A549 treated with AZD2906 at 1 μM for 4 hours (cell line): ENCODE measurements around the gene SENP3. TPM values are rescaled to one million over a fixed set of nuclear protein-coding genes. Genes with fewer than 3 reads are reported as not detected.

ENCODE experiments used
- total RNA-seq: library from RNA; stranded (reverse); fragments of 200-300 nt; extraction: Qiagen RNA extraction; gene quantifications from 5 replicates; pipeline ENCODE4 v1.2.3, GENCODE V29; 2022

Gene SENP3
- 84.9 to 95.8 TPM (median 95.7 TPM) in 5 replicates for total RNA-seq

DNA sequence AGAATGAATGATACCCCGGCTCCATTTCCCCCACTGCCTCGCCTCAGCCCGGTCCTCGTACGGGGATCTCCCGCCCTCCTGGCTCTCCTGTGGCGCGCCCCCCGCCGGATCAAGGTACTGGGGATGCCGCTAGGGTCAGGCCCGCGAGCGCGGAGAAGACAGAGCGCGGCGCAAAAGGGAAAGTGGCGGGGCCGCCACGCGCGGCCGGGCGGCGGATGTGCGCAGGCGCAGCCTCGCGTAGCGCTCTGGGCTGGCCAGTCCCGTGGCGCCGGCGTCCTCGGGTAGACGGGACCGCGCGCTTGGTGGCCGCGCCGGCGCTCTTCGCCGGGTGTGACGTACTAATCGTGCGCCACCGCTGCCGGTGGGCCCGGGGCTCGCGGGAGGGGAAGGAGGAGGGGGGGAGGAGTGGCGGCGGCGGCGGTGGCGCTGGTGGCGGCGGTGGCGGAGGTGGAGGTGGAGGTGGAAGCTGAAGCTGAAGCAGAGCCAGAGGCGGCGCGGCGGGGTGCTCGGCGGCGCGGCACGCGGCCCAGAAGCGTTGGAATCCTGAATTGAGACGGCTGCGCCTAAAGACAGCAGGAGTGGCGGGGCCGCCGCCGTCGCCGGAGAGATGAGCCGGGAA, at the start of gene SENP3:
Gene SENP3 (plus strand): TSS at position 331 of the 619 bp plus-strand sequence. CDS start 1,158 bp downstream, outside the sequence.

DNA sequence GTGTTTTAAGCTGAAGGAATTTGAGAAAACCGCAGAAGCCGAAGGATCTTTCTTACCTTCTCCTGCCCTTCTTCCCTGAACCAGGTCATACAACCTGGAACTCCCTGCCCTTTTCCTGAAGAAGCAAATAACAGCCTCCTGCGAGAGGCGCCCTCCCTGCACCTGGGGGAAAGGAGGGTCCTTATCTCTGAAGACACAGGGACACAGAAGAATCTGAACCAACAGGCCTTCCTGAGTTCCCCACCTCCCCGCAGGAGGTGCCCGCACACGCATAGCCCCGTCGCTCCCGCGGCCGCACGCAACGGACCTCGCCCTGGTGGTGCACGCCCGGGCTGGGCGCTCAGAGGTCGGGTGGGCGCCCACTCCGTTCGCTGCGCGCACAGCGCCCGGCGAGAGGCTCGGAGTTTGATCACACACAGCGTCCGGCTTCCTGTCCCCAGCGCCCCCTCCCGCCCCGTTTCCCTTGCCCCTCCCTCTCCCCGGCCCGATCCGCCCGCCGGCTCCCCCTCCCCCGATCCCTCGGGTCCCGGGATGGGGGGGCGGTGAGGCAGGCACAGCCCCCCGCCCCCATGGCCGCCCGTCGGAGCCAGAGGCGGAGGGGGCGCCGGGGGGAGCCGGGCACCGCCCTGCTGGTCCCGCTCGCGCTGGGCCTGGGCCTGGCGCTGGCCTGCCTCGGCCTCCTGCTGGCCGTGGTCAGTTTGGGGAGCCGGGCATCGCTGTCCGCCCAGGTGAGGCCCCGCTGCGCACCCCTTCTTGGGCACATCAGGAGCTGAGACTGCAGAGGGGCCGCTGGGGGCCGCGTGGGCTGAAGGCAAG, 12.9 kb upstream of the SENP3 start, which contains the start of gene TNFSF12:
Gene TNFSF12 (plus strand): TSS at position 474 of the 816 bp plus-strand sequence. CDS start 96 bp downstream, at position 570.

DNA sequence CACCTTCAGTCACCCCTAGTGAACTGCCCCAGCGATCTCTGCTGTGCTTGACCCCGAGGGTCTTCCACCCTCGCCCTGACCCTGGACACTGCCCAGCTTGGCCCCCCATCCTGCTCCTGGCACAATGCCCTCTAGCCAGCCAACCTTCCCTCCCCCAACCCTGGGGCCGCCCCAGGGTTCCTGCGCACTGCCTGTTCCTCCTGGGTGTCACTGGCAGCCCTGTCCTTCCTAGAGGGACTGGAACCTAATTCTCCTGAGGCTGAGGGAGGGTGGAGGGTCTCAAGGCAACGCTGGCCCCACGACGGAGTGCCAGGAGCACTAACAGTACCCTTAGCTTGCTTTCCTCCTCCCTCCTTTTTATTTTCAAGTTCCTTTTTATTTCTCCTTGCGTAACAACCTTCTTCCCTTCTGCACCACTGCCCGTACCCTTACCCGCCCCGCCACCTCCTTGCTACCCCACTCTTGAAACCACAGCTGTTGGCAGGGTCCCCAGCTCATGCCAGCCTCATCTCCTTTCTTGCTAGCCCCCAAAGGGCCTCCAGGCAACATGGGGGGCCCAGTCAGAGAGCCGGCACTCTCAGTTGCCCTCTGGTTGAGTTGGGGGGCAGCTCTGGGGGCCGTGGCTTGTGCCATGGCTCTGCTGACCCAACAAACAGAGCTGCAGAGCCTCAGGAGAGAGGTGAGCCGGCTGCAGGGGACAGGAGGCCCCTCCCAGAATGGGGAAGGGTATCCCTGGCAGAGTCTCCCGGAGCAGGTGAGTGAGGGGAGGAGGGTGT, 3.0 kb upstream of the SENP3 start, which contains the start of gene TNFSF13:
Gene TNFSF13 (plus strand): TSS at position 207 of the 776 bp plus-strand sequence. CDS start 290 bp downstream, at position 497.

DNA sequence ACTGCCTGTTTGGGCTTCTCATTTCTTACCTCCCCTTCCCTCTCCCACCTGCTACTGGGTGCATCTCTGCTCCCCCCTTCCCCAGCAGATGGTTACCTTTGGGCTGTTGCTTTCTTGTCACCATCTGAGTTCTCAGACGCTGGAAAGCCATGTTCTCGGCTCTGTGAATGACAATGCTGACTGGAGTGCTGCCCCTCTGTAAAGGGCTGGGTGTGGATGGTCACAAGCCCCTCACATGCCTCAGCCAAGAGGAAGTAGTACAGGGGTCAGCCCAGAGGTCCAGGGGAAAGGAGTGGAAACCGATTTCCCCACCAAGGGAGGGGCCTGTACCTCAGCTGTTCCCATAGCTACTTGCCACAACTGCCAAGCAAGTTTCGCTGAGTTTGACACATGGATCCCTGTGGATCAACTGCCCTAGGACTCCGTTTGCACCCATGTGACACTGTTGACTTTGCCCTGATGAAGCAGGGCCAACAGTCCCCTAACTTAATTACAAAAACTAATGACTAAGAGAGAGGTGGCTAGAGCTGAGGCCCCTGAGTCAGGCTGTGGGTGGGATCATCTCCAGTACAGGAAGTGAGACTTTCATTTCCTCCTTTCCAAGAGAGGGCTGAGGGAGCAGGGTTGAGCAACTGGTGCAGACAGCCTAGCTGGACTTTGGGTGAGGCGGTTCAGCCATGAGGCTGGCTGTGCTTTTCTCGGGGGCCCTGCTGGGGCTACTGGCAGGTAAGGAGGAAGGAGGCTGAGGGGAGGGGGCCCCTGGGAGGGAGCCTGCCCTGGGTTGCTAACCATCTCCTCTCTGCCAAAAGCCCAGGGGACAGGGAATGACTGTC, 17.5 kb downstream of the SENP3 start, which contains the start of gene CD68:
Gene CD68 (plus strand): TSS at position 638 of the 833 bp plus-strand sequence. CDS start 40 bp downstream, at position 678.

DNA sequence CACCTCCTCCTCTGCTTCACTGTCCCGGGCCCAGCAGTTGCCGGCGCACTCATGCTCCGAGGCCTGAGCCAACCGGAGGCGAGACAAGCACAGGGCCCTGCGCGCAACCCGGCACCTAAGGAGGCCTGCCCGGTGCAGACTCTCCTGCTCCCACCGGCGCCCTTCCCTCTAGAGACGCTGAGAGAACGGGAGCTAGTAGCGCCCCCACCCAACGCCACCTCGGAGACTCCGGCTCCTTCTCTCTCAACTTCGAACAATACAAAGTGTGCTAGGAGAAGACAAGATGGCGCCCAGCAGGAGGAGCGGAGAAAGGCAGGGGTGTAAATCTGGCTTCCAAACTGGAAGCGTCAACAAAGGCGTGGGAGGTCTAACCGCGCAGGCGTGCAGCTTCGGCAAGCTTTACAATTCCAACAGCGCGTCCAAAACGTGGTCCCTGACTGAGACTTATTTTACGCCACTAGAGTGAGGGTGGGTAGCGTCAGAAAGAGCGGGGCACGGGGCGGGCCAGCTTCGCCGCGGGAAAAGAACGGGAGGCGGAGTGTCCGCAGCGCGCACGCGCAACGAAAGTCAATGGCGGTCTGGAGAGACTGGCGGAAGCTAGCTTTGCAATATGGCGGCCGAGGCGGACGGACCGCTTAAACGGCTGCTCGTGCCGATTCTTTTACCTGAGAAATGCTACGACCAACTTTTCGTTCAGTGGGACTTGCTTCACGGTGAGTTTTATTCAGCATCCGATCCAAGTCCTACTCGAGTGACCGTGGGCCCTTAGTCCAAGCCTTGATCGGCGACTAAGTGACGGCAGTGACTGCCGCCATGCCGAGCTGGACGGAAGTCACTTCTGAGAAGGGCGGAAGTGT, 21.8 kb downstream of the SENP3 start, which contains the start of gene MPDU1:
Gene MPDU1 (plus strand): TSS at position 600 of the 857 bp plus-strand sequence. CDS start 11 bp downstream, at position 611.

DNA sequence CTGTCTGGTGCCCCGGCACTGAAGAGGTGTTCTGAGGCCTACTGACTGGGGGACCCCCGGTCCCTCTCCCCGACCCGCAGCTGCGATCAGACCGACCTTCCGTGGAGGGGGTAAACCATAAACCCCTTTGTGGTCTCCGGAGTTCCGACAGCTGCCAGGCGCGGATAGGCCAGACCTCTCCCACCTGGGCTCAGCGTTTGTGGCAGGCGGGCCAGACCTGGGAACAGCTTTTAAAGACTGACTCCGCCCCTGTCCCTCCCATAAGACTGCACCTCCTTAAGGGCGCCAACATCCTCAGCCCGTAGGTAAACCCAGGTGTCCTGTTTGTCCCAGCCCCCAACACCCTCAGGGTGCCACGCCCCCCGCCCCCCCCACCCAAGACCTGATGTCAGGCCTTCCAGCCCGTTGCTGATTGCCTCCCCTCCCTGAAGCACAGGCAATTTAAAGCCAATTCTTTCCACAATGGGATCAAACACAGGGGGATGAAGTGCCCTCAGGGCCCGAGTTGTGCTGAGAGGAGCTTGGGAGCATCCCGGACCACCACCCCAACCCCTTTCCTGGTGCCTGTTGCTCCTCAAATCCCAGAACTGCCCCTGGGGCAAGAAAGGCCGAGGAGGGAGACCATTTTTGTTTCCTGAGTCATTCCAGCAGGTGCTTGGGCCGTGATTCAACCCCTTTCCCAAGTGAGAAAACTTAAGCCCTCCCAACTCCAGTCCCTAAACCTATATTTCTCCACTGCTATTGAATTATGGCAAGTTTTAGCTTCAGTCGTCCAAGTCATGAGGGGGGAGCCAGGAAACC, 28.4 kb downstream of the SENP3 start, which contains the start of gene SOX15:
Gene SOX15 (minus strand): TSS at position 204 of the 801 bp plus-strand sequence. CDS start 418 bp downstream, outside the sequence.

DNA sequence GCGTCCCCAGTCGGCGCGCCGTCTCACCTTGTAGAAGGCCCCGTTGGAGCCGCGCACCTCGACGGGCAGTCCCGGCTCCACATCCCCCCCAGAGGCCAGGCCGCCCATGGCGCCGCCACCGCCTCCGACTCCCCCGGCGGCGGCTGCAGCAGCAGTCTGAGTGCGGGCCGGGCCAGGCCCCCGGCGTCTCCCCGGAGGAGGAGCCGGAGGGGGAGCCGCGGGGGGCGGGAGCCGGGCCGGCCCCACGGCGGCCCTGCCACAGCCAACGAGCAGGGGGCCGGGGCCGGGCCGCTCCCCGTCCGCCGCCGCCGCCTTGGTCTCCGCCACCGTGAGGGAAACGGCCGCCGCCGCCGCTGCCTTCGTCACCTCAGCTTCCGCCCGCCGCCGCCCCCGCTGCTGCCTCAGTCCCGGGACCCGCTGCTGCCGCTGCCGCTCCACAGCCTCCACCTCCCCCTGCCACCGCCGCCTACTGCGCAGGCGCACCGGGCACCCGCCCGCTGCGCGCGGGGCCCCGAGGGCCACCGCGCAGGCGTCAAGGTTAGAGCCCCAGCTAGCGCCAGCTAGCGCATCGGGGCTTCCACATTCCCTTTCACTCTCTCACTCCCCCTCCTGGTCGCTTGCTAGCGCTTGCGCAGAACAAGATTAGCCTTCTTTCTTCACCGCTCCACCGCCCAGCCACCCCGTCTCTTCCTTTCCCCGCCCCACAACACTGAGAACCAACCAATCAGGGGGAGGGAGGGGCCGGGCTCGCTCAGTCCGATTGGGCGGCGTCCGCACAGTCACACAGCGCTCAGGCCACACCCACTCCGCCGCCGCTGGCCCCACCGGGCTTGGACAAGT, 52.9 kb downstream of the SENP3 start, which contains the start of gene FXR2:
Gene FXR2 (minus strand): TSS at position 473 of the 840 bp plus-strand sequence. CDS start 365 bp downstream, at position 108.

Other genes with a start within 250 kb of the SENP3 start
- 81.4 to 100 TPM (median 97.9 TPM) in 5 replicates for gene GPS2, start 246.6 kb upstream of the SENP3 start, total RNA-seq
- gene NEURL4, start 232.6 kb upstream of the SENP3 start, total RNA-seq: 23.0 to 36.7 TPM (median 28.7 TPM) in 5 replicates
- 2.4 to 5.7 TPM (median 4.0 TPM) in 5 replicates for gene ACAP1, start 225.4 kb upstream of the SENP3 start, total RNA-seq
- 11.3 to 13.7 TPM (median 12.5 TPM) in 5 replicates for gene KCTD11, start 209.8 kb upstream of the SENP3 start, total RNA-seq
- gene TMEM95, start 206.8 kb upstream of the SENP3 start, total RNA-seq: not detected in 5 replicates
- 1.3 to 1.6 TPM (median 1.5 TPM) in 5 replicates for gene TNK1, start 180.8 kb upstream of the SENP3 start, total RNA-seq
- 38.6 to 48.9 TPM (median 44.7 TPM) in 5 replicates for gene PLSCR3, start 167.4 kb upstream of the SENP3 start, total RNA-seq
- gene TMEM256, start 157.8 kb upstream of the SENP3 start, total RNA-seq: 180 to 224 TPM (median 215 TPM) in 5 replicates
- gene NLGN2, start 154.1 kb upstream of the SENP3 start, total RNA-seq: 13.3 to 17.6 TPM (median 17.1 TPM) in 5 replicates
- gene SPEM1, start 141.6 kb upstream of the SENP3 start, total RNA-seq: 0.06 to 0.13 TPM in 2 of 5 replicates, not detected in the others
- gene SPEM2, start 136.3 kb upstream of the SENP3 start, total RNA-seq: 0.03 to 0.07 TPM (median 0.06 TPM) in 3 of 5 replicates, not detected in the others
- gene SPEM3, start 133.1 kb upstream of the SENP3 start, total RNA-seq: 0.02 to 0.03 TPM (median 0.02 TPM) in 3 of 5 replicates, not detected in the others
- 10.8 to 13.9 TPM (median 13.3 TPM) in 5 replicates for gene TMEM102, start 126.5 kb upstream of the SENP3 start, total RNA-seq
- gene FGF11, start 122.4 kb upstream of the SENP3 start, total RNA-seq: 0.76 to 1.2 TPM (median 0.85 TPM) in 5 replicates
- 8.0 to 11.6 TPM (median 10.2 TPM) in 5 replicates for gene CHRNB1, start 116.9 kb upstream of the SENP3 start, total RNA-seq
- 21.0 to 25.5 TPM (median 24.1 TPM) in 5 replicates for gene ZBTB4, start 82.3 kb upstream of the SENP3 start, total RNA-seq
- not detected in 5 replicates for gene SLC35G6, start 80.5 kb upstream of the SENP3 start, total RNA-seq
- 72.5 to 86.2 TPM (median 79.8 TPM) in 5 replicates for gene POLR2A, start 77.6 kb upstream of the SENP3 start, total RNA-seq
- 8.2 to 13.3 TPM (median 13.0 TPM) in 5 replicates for gene TNFSF12, start 12.9 kb upstream of the SENP3 start, total RNA-seq
- gene TNFSF13, start 3.2 kb upstream of the SENP3 start, total RNA-seq: 0.49 to 1.1 TPM (median 0.68 TPM) in 5 replicates
- 27.0 to 34.4 TPM (median 31.4 TPM) in 5 replicates for gene CD68, start 17.7 kb downstream of the SENP3 start, total RNA-seq
- 111 to 143 TPM (median 116 TPM) in 5 replicates for gene MPDU1, start 21.9 kb downstream of the SENP3 start, total RNA-seq
- gene SOX15, start 28.2 kb downstream of the SENP3 start, total RNA-seq: 0.16 to 0.52 TPM (median 0.31 TPM) in 5 replicates
- 47.5 to 56.4 TPM (median 54.2 TPM) in 5 replicates for gene FXR2, start 53.0 kb downstream of the SENP3 start, total RNA-seq
- gene SAT2, start 65.9 kb downstream of the SENP3 start, total RNA-seq: 60.3 to 85.9 TPM (median 73.8 TPM) in 5 replicates
- 0.45 to 0.90 TPM (median 0.73 TPM) in 5 replicates for gene SHBG, start 68.2 kb downstream of the SENP3 start, total RNA-seq
- gene ATP1B2, start 89.0 kb downstream of the SENP3 start, total RNA-seq: 0.15 to 0.33 TPM (median 0.22 TPM) in 5 replicates
- 42.0 to 45.0 TPM (median 44.1 TPM) in 5 replicates for gene TP53, start 125.6 kb downstream of the SENP3 start, total RNA-seq
- 31.4 to 42.9 TPM (median 39.7 TPM) in 5 replicates for gene WRAP53, start 126.6 kb downstream of the SENP3 start, total RNA-seq
- 1.2 to 1.6 TPM (median 1.3 TPM) in 5 replicates for gene EFNB3, start 143.3 kb downstream of the SENP3 start, total RNA-seq
- gene DNAH2, start 155.8 kb downstream of the SENP3 start, total RNA-seq: 0.02 to 0.05 TPM (median 0.03 TPM) in 5 replicates